CD1c-positive myeloid dendritic cell (primary cell): ENCODE measurements around the gene SIRPD.
"Not testable (repeated sequence)": the region's sequence is repeated elsewhere in the genome, so short reads cannot be mapped to it uniquely, and the experiment has no call there.

Experiments used
- DNase-seq: peaks from one replicate; pipeline ENCODE4 v3.0.0-alpha.2; 2016; ENCODE audit errors: extremely low spot score

The SIRPD gene

GRCh38 chr20:1537731-1538058 is 19.8 kb downstream of the SIRPD start:
- peak; percentile 92 for DNase-seq

- DNase-seq, result peak; percentile 71
Measured at GRCh38 chr20:1536893-1537730, 20.4 kb downstream of the SIRPD start.

- peak; percentile 94 for DNase-seq
Measured at GRCh38 chr20:1535420-1536175, 21.9 kb downstream of the SIRPD start.

GRCh38 chr20:1534526-1534925 is 23.0 kb downstream of the SIRPD start:
- peak; percentile 72 for DNase-seq

- no peak for DNase-seq
Measured at GRCh38 chr20:1533059-1533458, 24.4 kb downstream of the SIRPD start.

GRCh38 chr20:1528811-1529210 is 28.7 kb downstream of the SIRPD start:
- peak; percentile 35 for DNase-seq

- DNase-seq, result no peak
Measured at GRCh38 chr20:1527923-1528322, 29.6 kb downstream of the SIRPD start.

- peak; percentile 44 for DNase-seq
Measured at GRCh38 chr20:1526896-1527295, 30.6 kb downstream of the SIRPD start.

- DNase-seq, result peak; percentile 63
Measured at GRCh38 chr20:1526310-1526709, 31.2 kb downstream of the SIRPD start.

GRCh38 chr20:1524004-1524403 is 33.5 kb downstream of the SIRPD start:
- peak; percentile 54 for DNase-seq

GRCh38 chr20:1517010-1517409 is 40.5 kb downstream of the SIRPD start:
- no peak for DNase-seq

GRCh38 chr20:1513801-1514200 is 43.7 kb downstream of the SIRPD start:
- no peak for DNase-seq

GRCh38 chr20:1509237-1509636 is 48.3 kb downstream of the SIRPD start:
- peak; percentile 55 for DNase-seq

GRCh38 chr20:1508574-1508973 is 48.9 kb downstream of the SIRPD start:
- no peak for DNase-seq

- no peak for DNase-seq
Measured at GRCh38 chr20:1507276-1507675, 50.2 kb downstream of the SIRPD start.

- no peak for DNase-seq
Measured at GRCh38 chr20:1505871-1506270, 51.6 kb downstream of the SIRPD start.

GRCh38 chr20:1505361-1505760 is 52.1 kb downstream of the SIRPD start:
- no peak for DNase-seq

GRCh38 chr20:1503564-1504227 is 53.8 kb downstream of the SIRPD start:
- peak; percentile 92 for DNase-seq

- DNase-seq, result no peak
Measured at GRCh38 chr20:1500496-1500895, 57.0 kb downstream of the SIRPD start.

- DNase-seq, result no peak
Measured at GRCh38 chr20:1499528-1500420, 57.7 kb downstream of the SIRPD start.

- not testable (repeated sequence) for DNase-seq
Measured at GRCh38 chr20:1497371-1497770, 60.1 kb downstream of the SIRPD start.

GRCh38 chr20:1496930-1497329 is 60.6 kb downstream of the SIRPD start:
- no peak for DNase-seq
